ENCODE results near the gene GALNT2.

GALNT2 gene

DNA sequence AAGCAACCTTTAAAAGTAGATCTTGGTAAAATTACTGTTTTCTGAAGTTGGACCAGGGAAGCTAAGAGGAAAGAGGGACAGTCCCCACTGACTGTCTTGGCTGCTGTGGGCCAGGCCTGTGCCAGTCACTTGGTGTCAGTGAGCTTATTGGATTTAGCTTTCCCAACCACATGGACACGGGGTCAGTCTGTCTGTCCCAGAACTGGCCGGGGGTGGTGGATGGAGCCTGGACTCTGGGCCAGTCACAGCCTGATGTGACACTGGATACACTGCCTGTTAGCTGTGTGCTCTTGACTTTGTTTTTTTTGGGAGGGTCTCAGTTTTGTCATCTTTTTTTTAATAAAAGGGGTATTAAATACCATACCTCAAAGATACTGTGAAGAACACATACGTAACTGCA, 96.7 kb downstream of the GALNT2 start:
- DNase-seq (ENCODE audit: low read depth, low spot score), result no peak

DNA sequence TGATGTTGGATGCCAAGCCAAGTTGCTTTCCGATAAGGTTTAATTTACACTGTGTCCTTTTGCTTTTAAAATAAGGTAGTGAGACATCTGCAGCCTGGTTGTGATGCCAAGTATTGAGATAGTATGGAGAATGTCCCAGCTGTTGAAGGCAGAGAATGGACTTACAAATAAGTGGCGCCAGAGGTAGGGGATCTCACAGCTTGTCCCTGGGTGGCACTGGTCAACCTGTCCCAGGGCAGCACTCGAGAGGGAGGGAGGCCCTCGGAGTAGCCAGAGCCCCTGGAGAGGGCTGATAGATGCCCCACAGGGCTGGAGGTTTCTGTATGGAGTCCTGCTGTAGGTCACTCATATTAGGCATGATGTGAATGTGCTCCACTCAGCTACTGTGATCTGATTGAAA, 98.5 kb downstream of the GALNT2 start:
- DNase-seq (ENCODE audit: low read depth, low spot score), result no peak

DNA sequence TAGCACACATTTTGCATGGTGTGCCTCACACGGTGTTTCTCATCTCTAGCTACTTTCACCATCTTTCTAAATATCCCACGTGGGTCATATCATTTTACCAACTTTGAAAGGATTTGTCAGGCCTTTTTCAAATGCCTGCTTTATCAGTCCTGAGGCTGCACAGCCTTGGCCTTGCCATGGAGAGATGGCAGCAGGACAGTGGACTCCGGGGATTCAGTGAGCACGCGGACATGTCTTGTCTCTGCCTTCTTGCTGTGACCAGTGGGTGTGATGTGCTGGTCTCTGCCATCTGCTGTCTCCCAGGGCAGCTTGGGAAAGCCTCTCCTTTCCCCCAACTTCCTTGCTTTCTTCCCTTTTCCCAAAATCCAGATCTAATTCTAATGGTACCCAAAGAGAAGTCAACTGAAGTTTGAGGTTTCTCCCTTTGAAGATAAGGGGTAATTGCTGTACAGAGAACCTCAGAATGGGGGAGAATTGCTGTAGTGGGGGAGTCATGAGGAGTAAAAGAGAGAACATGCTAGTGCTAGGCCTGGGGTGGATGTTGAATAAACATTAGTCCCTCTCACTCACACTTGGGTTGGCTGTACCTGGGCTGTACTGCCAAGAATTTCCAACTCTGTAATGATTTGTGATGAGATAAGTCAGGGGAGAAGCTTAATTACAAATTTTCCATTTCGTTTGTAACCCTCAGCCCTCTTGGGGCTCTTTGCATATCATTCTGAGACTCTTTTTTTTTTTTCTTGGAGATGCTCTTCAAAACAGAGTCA, 99.5 kb downstream of the GALNT2 start:
- no peak for DNase-seq (ENCODE audit: low read depth, low spot score)

DNA sequence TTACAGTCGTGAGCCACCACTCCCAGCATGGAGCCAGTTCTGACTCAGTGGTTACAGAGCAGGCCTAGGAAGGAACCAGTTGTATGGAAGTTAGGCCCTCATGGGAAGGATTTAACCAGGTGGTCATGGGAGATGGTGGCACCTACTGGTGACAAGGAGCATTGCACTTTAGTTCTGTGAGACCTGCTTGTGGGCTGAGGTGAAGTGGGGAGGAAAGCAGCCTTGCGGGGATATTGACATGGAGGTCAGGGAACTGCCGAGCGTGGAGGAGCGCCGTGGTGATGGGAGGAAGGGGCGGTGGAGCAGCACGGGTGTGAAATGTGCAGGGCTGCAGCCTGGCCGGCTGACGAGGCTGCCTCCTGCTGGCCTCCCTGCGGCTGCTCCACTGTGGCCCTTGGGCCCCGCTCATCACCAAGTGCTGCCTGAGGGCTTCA, 100.4 kb downstream of the GALNT2 start:
- DNase-seq (ENCODE audit: low read depth, low spot score), result peak; percentile 74

DNA sequence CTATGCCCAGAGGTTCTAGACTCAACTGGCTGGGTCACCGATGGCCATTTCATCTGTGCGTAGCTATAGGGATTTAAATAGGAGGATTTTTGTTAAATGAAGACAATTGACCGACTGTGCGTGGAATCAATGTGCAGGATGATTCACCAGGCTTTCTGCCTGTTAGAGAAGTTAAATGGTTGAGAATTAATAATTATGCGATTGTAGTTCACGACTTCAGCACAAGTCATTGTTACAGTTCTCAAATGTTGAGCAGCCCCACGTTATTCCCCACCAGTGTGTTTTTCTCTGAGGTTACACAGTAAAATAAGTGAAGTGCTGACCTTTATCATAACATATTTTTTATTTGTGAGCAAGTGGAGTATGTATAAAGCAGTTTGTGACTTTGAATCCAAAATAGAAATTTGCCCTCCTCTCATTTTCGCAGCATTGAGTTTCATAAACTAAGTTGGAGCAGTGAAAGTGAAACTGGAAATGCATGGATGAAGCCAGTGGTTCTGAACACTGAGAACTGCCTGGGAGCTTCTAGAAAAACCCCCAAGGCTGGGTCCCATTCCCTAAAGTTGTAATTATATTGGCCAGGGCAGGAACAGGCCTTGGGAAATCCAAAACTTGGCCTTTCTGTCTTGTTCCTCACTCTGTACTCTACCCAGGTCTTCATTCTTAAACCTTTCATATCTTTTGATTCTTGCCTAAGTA, 102.6 kb downstream of the GALNT2 start:
- DNase-seq (ENCODE audit: low read depth, low spot score), result no peak

DNA sequence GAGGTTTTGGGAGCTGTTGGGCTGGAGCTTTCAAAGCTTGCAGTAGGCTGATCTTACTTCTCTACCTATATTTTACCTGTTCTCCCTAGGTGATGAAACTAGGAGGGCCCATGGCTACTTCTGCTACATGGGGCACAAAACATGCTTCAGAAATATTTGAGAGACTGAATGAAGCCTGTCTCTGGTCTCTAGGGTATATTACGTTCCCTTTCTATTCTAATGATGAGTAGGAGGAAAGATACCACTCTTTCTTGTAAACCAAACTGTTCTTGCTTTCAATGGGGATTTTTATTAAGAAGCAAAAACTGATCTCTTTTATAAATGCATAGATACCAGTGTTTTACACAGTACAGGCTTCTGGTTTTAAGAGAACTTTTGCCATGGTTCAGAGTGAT, 103.1 kb downstream of the GALNT2 start:
- DNase-seq (ENCODE audit: low read depth, low spot score), result no peak

DNA sequence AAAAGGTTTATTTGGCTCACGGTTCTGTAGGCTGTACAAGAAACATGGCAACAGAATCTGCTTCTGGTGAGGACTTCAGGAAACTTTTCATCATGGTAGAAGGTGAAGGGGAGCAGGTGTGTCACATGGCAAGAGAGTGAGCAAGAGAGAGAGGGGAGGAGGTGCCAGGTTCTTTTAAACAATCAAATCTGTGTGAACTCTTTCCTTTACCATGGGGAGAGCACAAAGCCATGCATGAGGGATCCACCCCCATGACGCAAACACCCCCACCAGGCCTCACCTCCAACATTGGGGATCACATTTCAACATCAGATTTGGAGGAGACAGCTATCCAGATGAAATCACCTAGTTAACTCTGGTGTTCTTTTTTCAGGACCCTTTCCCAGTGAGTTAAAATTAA, 103.6 kb downstream of the GALNT2 start:
- DNase-seq (ENCODE audit: low read depth, low spot score), result peak; percentile 15

DNA sequence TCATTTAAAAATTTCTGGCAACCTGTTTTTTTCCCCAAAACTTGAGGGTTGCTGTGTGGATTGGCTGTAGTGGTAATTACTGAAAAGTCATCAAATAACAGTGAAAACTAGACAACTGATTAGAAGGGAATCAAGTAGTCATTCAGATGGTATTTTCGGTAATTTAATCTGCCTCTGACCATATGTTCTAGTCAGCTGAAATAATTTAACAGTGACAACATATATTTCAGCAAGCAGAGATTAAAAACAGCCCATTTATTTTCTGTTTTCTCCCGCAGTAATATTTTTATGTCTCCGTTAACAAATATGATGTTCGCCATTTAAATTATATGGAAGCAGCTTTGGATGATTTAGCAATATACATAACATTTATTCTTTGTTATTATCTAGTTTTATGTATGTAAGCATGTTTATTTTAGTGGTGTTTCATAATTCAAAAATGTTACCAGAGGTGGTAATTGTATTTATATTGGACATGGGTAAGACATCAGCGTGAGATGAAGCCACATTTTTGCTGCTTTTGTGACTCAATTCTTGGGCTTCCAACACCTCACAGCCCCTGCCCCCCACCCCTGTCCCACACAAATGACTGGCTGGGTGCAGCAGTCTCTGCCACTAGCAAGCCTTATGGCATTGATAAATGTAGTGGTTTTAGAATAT, 104.4 kb downstream of the GALNT2 start:
- DNase-seq (ENCODE audit: low read depth, low spot score), result no peak

DNA sequence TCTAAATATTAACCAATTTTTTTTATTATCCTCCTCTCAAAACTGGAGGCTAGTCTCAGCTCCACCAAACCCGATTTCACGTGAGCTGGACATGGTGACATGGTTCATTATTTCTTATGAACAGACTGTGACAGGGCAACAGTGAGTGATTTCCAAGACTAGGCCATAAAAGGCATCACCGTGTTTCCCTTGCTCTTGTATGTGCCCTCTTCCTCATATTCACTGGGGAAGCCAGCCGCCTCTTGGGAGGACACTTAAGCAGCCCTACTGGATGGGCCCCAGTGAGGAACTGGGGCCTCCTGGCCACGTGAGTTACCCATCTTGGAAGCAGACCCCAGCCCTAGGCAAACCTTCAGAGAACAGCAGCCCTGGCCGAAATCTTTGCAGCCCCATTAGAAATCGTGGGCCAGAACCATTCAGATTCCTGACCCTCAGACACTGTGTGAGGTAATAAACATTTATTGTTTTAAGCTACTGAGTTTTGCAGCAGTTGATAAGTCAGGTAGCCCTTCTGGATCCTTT, 105.0 kb downstream of the GALNT2 start:
- DNase-seq (ENCODE audit: low read depth, low spot score), result no peak

DNA sequence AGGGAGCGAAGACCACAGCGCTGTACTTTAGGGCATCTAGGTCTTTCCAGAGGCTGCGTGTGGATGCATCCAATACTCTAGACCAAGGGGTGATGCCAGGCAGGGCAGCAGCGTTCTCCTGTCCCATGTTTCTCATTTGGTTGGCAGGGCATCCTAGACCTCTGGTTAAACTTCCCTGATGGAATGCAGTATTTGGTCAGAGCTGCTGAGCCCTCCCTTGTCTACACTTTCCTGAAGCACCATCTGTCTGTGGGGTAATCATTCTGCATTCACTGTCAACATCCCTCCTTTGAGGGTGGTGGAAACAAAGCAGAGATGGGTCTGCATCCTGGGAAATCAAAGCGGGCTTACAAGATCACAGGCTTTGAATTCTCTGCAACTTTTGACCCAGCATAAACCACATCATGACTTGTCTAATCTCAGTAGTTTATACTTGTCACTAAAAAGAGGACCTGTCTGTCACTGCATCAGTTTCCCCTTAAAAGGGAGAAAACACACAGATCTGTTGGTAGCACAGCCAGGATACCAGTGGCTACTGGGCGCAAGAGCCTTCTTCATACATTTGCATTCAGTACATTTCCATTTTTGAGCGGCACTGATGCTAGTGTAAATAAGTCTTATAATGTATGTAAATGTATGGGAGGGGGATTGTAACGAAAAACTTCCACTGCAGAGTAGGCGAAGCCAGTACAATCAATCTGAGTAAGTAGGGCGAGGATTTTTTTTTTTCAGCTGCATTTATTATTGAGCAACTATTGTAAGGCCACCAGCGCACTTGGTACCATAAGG, 106.3 kb downstream of the GALNT2 start:
- DNase-seq (ENCODE audit: low read depth, low spot score), result no peak

DNA sequence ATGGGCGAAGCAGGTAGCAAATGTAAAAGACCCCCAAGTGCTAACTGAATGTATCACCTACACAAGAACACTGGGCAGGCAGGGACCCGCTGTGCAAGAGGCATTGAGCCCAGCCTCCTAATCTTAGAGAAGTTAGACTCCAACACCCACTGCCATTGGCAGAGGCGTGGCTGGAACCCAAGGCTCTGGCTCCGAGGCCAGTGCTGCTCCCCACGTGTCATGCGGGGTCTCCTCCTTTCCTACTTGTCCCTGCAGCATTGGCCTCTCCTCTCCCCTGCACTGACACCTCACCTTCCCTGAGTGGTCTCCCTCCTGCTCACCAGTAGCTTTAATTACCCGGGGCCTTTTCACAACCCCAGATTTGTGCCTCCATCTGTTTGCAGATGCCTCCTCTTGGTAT, 107.0 kb downstream of the GALNT2 start:
- no peak for DNase-seq (ENCODE audit: low read depth, low spot score)

DNA sequence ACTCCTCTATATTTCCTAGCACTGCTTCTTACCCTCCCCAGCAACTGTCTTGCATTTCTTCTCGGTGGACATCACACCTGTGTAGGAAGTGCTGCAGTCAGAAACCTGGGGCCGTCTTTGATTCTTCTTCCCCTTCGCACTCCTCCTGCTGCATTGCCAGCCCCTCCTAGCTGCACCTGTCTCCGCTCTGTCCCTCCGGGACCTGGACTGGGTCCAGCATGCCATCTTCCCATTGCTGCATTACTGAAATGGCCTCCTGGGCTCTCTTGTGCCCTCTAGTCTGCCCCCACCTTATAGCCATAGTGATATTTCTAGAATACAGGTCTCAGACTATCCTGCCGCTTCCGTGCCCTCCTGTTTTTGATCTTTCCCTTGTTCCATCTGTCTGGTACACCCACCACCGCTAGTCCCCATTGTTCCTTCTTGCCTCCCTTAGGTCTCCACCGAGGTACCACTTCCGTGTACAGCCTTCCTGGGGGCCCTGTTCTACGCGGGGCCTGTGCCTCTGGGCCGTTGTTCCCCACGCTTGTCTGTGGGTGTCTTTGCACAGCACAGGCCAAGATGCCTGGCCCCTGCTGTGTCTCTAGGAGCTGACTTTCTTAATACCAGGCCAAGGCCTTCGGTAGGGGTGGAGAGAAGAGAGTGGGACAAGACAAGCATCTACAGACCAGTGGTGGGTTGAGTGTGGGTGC, 107.6 kb downstream of the GALNT2 start:
- DNase-seq (ENCODE audit: low read depth, low spot score), result no peak

DNA sequence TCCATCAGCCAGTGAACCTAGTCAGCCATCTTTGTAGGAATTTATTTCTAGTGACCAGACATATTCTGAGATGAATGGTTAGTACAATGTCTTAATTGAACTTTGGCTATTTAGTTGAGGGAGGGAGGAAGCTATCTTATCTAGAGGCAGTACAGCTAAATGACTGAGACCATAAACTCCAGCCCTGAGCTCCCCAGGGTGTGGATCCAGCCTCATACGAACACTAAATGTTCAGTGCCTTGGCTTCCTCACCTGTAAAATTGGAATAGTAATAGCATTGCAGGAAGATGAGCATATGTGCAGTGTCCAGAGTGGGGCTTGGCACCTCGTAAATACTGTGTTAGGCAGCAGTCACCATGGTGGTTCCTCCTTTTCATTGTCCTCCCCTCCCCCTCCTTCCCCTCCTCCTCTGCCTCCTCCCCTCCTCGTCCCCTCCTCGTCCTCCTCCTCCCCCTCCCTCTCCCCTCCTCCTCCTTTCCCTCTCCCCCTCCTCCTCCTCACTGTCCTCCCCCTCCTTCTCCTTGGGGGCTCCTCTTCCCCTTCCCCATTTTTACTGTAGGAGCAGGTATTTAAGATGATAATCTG, 108.2 kb downstream of the GALNT2 start:
- DNase-seq (ENCODE audit: low read depth, low spot score), result no peak

DNA sequence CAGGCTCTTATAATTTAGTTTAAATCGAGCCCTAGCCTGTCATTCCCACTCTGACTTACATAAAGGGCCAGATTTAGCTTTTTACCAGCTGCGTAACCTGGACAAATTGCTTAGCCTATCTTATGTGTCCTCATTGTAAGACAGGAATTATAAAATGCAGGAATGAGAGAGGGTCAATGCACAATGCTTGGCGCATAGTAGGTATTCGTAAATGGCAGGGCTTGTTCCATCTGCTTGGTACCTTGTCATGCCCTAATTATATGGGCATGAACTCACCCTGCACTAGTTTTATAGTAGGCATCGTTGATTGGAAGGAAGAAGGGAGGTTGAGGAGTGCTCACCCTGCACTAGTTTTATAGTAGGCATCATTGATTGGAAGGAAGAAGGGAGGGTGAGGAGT, 108.8 kb downstream of the GALNT2 start:
- DNase-seq (ENCODE audit: low read depth, low spot score), result no peak

DNA sequence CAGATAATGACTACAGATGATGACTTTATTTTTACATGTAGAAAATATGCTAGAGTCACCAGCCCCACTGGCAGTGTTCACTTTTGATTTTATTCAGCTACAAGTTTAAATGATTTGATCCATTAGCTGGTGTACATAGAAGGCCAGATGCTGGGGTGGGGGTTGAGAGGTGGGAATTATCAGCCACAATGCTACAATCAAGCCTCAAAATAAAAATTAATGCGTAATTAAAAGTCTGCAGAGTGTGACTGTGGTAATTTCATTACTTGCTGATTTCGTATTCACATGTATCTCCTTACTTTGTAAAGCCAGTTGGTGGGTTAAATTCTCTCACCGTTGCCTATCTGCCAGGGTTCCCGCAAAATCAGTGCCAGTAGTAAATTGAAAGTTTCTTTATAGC, 109.3 kb downstream of the GALNT2 start:
- DNase-seq (ENCODE audit: low read depth, low spot score), result no peak

DNA sequence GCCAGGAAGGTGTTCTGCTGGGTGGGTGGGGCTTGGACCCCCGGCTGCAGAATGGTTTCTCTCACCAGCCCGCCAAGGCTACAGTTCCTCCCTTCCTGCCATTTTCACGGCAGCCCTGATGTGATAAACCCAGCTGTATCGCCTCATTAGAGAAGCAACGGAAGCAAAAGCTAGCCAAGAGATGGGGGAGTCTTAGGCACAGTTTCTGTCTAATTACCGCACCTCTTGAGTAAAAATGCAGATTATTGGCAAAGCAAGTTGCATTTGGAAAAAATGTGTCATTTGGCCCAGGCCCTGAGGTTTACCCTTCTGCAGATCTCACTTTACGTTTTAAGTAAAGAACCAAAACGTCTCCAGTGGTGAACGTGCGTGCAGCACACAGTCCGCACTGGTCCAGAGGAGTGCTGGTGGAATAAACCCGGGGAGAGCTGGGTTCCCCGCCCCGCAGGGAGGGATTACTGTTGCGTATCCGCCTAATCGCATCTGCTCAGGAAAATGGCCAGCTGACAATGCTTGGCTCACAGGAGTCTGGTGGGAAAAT, 109.9 kb downstream of the GALNT2 start:
- DNase-seq (ENCODE audit: low read depth, low spot score), result no peak

DNA sequence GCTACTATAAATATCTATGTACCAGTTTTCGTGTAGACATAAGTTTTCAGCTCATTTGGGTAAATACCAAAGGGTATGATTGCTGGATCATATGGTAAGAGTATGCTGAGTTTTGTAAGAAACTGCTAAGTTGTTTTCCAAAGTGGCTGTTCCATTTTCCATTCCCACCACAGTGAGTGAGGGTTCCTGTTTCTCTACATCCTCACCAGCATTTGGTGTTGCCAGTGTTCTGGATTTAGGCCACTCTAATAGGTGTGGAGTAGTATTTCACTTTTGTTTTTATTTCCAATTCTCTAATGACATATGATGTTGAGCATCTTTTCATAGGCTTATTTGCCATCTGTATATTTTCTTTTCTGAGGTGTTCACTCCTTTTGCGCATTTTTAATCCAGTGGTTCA, 112.2 kb downstream of the GALNT2 start:
- no peak for DNase-seq (ENCODE audit: low read depth, low spot score)

DNA sequence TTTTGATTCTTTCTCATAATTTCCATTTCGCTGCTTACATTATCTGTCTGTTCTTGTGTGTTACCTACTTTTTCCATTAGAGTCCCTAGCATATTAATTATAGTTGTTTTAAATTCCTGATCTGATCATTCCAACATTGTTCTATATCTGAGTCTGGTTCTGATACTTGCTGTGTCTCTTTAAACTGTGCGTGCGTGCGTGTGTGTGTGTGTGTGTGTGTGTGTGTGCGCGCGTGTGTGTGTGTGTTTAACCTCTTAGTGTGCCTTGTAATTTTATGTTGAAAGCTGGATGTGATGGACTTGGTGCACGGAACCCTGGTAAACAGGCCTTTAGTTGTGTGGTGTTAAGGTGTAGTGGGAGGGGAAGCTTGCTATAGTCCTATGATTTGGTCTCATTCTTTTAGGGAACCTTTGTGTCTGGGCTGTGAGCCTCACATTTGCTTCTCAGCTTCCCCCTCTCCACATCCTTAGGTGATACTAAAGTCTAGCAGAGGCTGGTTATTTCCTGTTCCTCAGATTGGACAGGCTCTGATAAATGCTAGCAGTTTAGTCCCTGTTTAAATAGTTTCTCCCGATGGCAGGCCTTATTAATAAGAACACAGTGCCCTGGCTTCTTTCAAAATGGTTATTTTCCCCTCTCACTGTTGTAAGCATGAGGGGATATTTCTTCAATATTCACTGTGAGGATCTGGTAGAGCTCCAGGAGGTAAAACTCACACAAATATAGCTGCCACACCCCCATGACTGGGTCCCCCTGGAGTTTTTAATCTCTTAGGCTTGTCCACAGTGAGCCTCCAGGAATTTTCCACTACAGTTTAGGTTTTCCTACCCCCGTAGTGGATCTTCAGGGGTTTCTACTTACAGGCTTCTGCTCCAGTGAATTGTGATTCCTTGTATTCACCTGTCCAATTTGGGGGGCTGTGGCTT, 118.3 kb downstream of the GALNT2 start:
- no peak for DNase-seq (ENCODE audit: low read depth, low spot score)
